B cell (primary cell): ENCODE data around the gene LAMB1. TPM values are rescaled to one million over a fixed set of nuclear protein-coding genes. Genes with fewer than 3 reads are reported as not detected.

Experiments used
- ATAC-seq: fragments of 200-7000 bp; cut with Tn5 transposase; one replicate; pipeline ENCODE4 v1.10.0; 2021; ENCODE audit warnings: low read depth, mild to moderate bottlenecking, moderate number of reproducible peaks, moderate library complexity
- CTCF ChIA-PET: fragments of 350-600 bp; sonication (Branson Sonifier 250); formaldehyde crosslinking; loops from one replicate; lab custom pipeline; 2021; ENCODE audit warnings: antibody characterized with exemption, inconsistent platforms; lab: Charles Lee
- POLR2A ChIA-PET: fragments of 350-600 bp; sonication (Branson Sonifier 250); formaldehyde crosslinking; loops from one replicate; lab custom pipeline; 2021; ENCODE audit warnings: antibody characterized with exemption; lab: Charles Lee
- DNase-seq: peaks from one replicate; pipeline ENCODE4 v3.0.0; 2013
- H2AFZ ChIP-seq: 2 replicates; pipeline ENCODE4 v1.6.1; 2012; ENCODE audit warnings: mild to moderate bottlenecking, low read depth, low read length; ENCODE audit not compliant: insufficient read depth, poor library complexity, severe bottlenecking
- H3K27ac ChIP-seq, 2 donors: 1 replicate in 1 of 2; 2 replicates in 1 of 2; pipeline ENCODE4 v1.5.1; 2012 to 2013; ENCODE audit warnings: low read length in 2 of 2, mild to moderate bottlenecking in 2 of 2, moderate library complexity in 1 of 2
- H3K27me3 ChIP-seq, 4 experiments: fragments of 200-600 bp in 1 of 4; sonication (generic) in 1 of 4; replicated peaks in 1 of 4; 1 replicate in 2 of 4; 2 replicates in 2 of 4; pipeline versions ENCODE4 v1.6.1 to v1.7.0; 2013 to 2016; ENCODE audit warnings: low read length in 3 of 4, mild to moderate bottlenecking in 2 of 4, mixed read lengths in 1 of 4, moderate library complexity in 1 of 4; ENCODE audit not compliant: insufficient read depth in 4 of 4, control insufficient read depth in 3 of 4; ENCODE audit errors: control extremely low read depth in 1 of 4
- H3K36me3 ChIP-seq, 2 experiments: replicated peaks in 1 of 2; 1 replicate in 1 of 2; 2 replicates in 1 of 2; pipeline versions ENCODE4 v1.6.1 to v1.7.1; 2013; ENCODE audit warnings: low read length in 1 of 2; ENCODE audit not compliant: insufficient read depth in 2 of 2, control insufficient read depth in 1 of 2; ENCODE audit errors: control extremely low read depth in 1 of 2, extremely low read depth in 1 of 2
- H3K4me1 ChIP-seq, 2 donors: fragments of 200-600 bp in 1 of 2; sonication (generic) in 1 of 2; 1 replicate in 1 of 2; 2 replicates in 1 of 2; pipeline versions ENCODE4 v1.5.1 to v1.6.1; 2013 to 2017; ENCODE audit warnings: low read length in 2 of 2; ENCODE audit not compliant: control insufficient read depth in 2 of 2, insufficient read depth in 2 of 2
- H3K4me2 ChIP-seq: replicated peaks from 2 replicates; pipeline ENCODE3; 2012; ENCODE audit warnings: mild to moderate bottlenecking, low read depth, low read length; ENCODE audit not compliant: poor library complexity, severe bottlenecking
- H3K4me3 ChIP-seq, 5 experiments: fragments of 200-600 bp in 1 of 5; sonication (generic) in 1 of 5; 1 replicate in 3 of 5; 2 replicates in 2 of 5; pipeline versions ENCODE4 v1.5.1 to v1.7.0; 2011 to 2016; ENCODE audit warnings: low read length in 4 of 5, mild to moderate bottlenecking in 4 of 5, low read depth in 2 of 5, control low read depth in 1 of 5, moderate library complexity in 1 of 5; ENCODE audit not compliant: insufficient read depth in 1 of 5; ENCODE audit errors: control extremely low read depth in 1 of 5, extremely low read depth in 1 of 5
- H3K79me2 ChIP-seq: fragments of 200-600 bp; sonication (generic); one replicate; pipeline ENCODE4 v1.6.0; 2016; ENCODE audit warnings: low read length; ENCODE audit not compliant: control insufficient read depth, insufficient read depth
- H3K9ac ChIP-seq: fragments of 200-600 bp; sonication (generic); 2 replicates; pipeline ENCODE4 v1.6.1; 2017; ENCODE audit warnings: mild to moderate bottlenecking, low read length, moderate library complexity
- H3K9me3 ChIP-seq, 3 donors: one replicate each; pipeline versions ENCODE4 v1.6.1 to v1.7.1; 2013; ENCODE audit warnings: low read length in 2 of 3; ENCODE audit not compliant: control insufficient read depth in 2 of 3, insufficient read depth in 1 of 3; ENCODE audit errors: control extremely low read depth in 1 of 3
- H4K20me1 ChIP-seq: 2 replicates; pipeline ENCODE4 v1.6.0; 2012; ENCODE audit warnings: mild to moderate bottlenecking, low read length; ENCODE audit not compliant: insufficient read depth, control insufficient read depth, poor library complexity, severe bottlenecking
- H3K27ac Mint-ChIP-seq: one replicate; pipeline ENCODE4 v1.8.0; 2021; ENCODE audit warnings: mixed read lengths
- H3K27me3 Mint-ChIP-seq: one replicate; pipeline ENCODE4 v1.8.0; 2021; ENCODE audit warnings: mixed read lengths
- H3K4me1 Mint-ChIP-seq: one replicate; pipeline ENCODE4 v1.8.0; 2021; ENCODE audit warnings: mixed read lengths
- H3K4me3 Mint-ChIP-seq: one replicate; pipeline ENCODE4 v1.8.0; 2021; ENCODE audit warnings: mixed read lengths
- H3K9me3 Mint-ChIP-seq: one replicate; pipeline ENCODE4 v1.8.0; 2022; ENCODE audit warnings: mixed read lengths; ENCODE audit not compliant: insufficient read depth
- CTCF ChIP-seq: fragments of 200-600 bp; IDR thresholded peaks from one replicate; pipeline ENCODE4 v1.8.0; 2022; ENCODE audit warnings: antibody characterized with exemption, mild to moderate bottlenecking
- EZH2 ChIP-seq: IDR thresholded peaks from 2 replicates; pipeline ENCODE4 v1.6.1; 2012; ENCODE audit warnings: borderline replicate concordance, low read depth, mild to moderate bottlenecking, moderate library complexity, low read length; ENCODE audit not compliant: insufficient read depth, poor library complexity, severe bottlenecking
- WGBS: methylation state at CpG from one replicate; pipeline ENCODE4 v1.1.5; 2013; ENCODE audit warnings: missing lambda C conversion rate; ENCODE audit not compliant: insufficient coverage; 5-methylcytosine and 5-hydroxymethylcytosine counted together
- intact Hi-C: fragments of 100-400 bp; cut with micrococcal nuclease; formaldehyde crosslinking; loops from one replicate; pipeline ENCODE4 v1.10.0; 2022
- polyA minus RNA-seq: library from RNA; depleted of rRNA, polyadenylated mRNA; stranded (reverse); fragments of >200 nt; gene quantifications from 2 replicates; pipeline ENCODE4 v1.2.3, GENCODE V29; 2012
- polyA plus RNA-seq: library from polyadenylated mRNA; depleted of rRNA; stranded (reverse); fragments of >200 nt; gene quantifications from 2 replicates; pipeline ENCODE4 v1.2.3, GENCODE V29; 2012
- total RNA-seq, 2 donors: library from RNA; stranded (reverse); fragments of 120-200 nt in 1 of 2; gene quantifications; 1 replicate in 1 of 2; 2 replicates in 1 of 2; pipeline versions ENCODE4 v1.2.3 to v1.2.4, GENCODE V29; 2013 to 2022

LAMB1 gene
- total RNA-seq (not detected in 2 replicates), polyA plus RNA-seq (not detected in 2 replicates), polyA minus RNA-seq (0.17 TPM in 1 of 2 replicates, not detected in the other)
- total RNA-seq (2013), result 6.8 TPM

DNA sequence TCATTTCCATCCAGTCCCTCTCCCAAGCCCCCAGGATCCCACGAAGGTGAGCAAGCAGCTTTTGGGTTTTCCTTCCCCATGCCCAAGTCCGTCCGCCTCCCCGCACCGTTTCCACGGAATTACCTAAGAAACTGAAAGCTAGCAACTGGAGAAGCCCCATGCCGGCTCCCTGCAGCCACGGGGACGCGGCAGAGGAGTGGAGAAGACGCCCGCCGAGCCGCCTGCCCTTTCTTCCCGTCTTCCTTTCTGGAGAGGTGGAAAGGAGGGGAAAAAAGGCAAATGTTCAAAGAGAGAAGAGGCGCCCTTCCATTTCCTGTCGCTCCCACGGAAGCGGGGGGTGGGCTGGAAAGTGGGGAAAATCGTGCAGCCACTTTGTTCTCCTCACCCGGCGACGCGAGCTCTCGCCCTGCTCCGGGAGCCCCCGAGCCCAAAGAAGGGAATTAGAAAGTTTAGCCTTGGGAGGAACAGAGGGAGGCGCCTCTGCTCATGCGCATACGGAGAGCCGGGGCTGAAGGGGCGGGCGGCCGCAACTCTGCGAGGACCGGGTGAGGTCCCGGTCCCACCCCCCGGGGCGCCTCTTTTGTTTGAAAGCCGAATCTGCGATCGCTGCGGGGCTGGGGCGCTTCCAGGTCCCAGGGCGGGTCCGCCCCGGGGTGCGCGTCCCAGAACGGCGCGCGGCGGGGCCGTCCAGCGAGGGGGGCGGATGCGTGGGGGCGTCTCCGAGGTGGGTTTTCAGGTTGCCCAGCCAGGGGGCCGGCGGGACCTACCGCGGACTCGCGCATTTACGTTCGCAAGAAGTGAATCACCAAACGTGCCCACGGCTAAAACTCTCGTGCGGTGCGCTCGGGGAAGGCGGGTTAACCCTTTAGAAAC is at the start of gene LAMB1:
Gene LAMB1 (minus strand): TSS at position 436 of the 873 bp plus-strand sequence. CDS start 276 bp downstream, at position 160.
- Mint-ChIP-seq H3K9me3 (no peaks in the 10 kb centered on the region), H3K27me3 (peaks cover 62% of the 10 kb centered on the region), H3K27ac (no peak within 1 kb of the TSS), H3K4me1 (peaks cover 21% of the 10 kb centered on the region), H3K4me3 (peak within 1 kb of the TSS; percentile 73)
- Histone ChIP-seq H3K9ac (peak within 1 kb of the TSS; percentile 41), H4K20me1 (no peaks in the 10 kb centered on the region), H3K36me3 (no peaks in the 10 kb centered on the region), H2AFZ (peak within 1 kb of the TSS; percentile 23), H3K27me3 (peaks cover 0 to 62% (median 24%) of the 10 kb centered on the region in 4 experiments), H3K4me2 (peak within 1 kb of the TSS; percentile 66), H3K9me3 (peaks cover 0 to 6% (median 0%) of the 10 kb centered on the region in 3 donors), H3K79me2 (no peaks in the 10 kb centered on the region), H3K4me3 (peak within 1 kb of the TSS in 4 of 5 experiments; percentile 13 to 48 (median 36)), H3K27ac (no peak within 1 kb of the TSS), H3K4me1 (peaks cover 21 to 30% of the 10 kb centered on the region in 2 donors)
- ATAC-seq (no peak), DNase-seq (peak; percentile 6)
- ChIA-PET POLR2A (no interaction called here), CTCF (interaction anchor here (0.5 kb wide), 1 partner anchor 35 kb away, joined by 3 read pairs; no protein-coding TSS in a partner anchor)
- WGBS, result 2% methylated on average over 71 of the region's 75 CpGs
- no peak for TF ChIP-seq EZH2
- TF ChIP-seq CTCF, result no peak
- intact Hi-C loops, result no loop called here

GRCh38 chr7:108051454-108051853 is 48.5 kb upstream of the LAMB1 start:
- Histone ChIP-seq H4K20me1 (no peaks in the 10 kb centered on the region), H3K4me1 (peaks cover 10 to 11% of the 10 kb centered on the region in 2 donors), H3K9ac (no peak overlapping the region), H3K4me3 (no peak overlapping the region), H3K9me3 (no peaks in the 10 kb centered on the region), H3K36me3 (no peaks in the 10 kb centered on the region), H3K79me2 (no peaks in the 10 kb centered on the region), H3K27ac (no peak overlapping the region), H3K27me3 (no peaks in the 10 kb centered on the region), H2AFZ (no peak overlapping the region), H3K4me2 (no peak overlapping the region)
- Mint-ChIP-seq H3K9me3 (no peaks in the 10 kb centered on the region), H3K4me3 (no peak overlapping the region), H3K27me3 (peaks cover 13% of the 10 kb centered on the region), H3K4me1 (peaks cover 8% of the 10 kb centered on the region), H3K27ac (no peak overlapping the region)
- ATAC-seq (no peak), DNase-seq (no peak)
- intact Hi-C loops, result no loop called here
- POLR2A ChIA-PET, result no interaction called here
- CTCF ChIA-PET, result interaction anchor here (0.6 kb wide), 1 partner anchor 20 kb away, joined by 5 read pairs; no protein-coding TSS in a partner anchor
- no CpG with 5 or more reads among the region's 1 CpG for WGBS
- TF ChIP-seq CTCF (no peak), EZH2 (no peak)
